ENCODE measurements around the gene SLC1A7. TPM values are rescaled to one million over a fixed set of nuclear protein-coding genes. Genes with fewer than 3 reads are reported as not detected.

SLC1A7 gene
- total and polyA plus RNA-seq, 7 donors: 0.16 to 1.6 (median 0.85) TPM; not detected in 1

GRCh38 chr1:53075761-53076163 is 66.7 kb downstream of the SLC1A7 start:
- Histone ChIP-seq H3K27ac (no peak overlapping the region), H3K4me3 (no peak overlapping the region), H3K9me3 (no peaks in the 10 kb centered on the region), H3K36me3 (peaks cover 14 to 46% (median 29%) of the 10 kb centered on the region in 4 donors), H3K27me3 (no peaks in the 10 kb centered on the region), H3K4me1 (no peaks in the 10 kb centered on the region)
- intact Hi-C loops (cut with DNase I): no loop called here
- TF ChIP-seq POLR2A (IDR thresholded peaks at IDR 0.05) (no peak), EP300 (IDR thresholded peaks at IDR 0.05) (no peak)
- 61 to 75% methylated on average over 8 of the region's 8 CpGs for WGBS, 2 donors
- peak; percentile 69 for DNase-seq

- no peaks in the 10 kb centered on the region for H3K27me3 ChIP-seq
- peaks cover 11 to 46% (median 24%) of the 10 kb centered on the region in 4 donors for H3K36me3 ChIP-seq
- WGBS, 2 donors: 94 to 95% methylated on average over 4 of the region's 4 CpGs
- H3K9me3 ChIP-seq: no peaks in the 10 kb centered on the region
- no peaks in the 10 kb centered on the region for H3K4me1 ChIP-seq
- DNase-seq: peak; percentile 63
- intact Hi-C loops (cut with DNase I): no loop called here
- no peak overlapping the region for H3K27ac ChIP-seq
- no peak overlapping the region for H3K4me3 ChIP-seq
- TF ChIP-seq CTCF (IDR thresholded peaks at IDR 0.05) (no peak), EP300 (IDR thresholded peaks at IDR 0.05) (no peak), POLR2AphosphoS5 (IDR thresholded peaks at IDR 0.05) (no peak), POLR2A (IDR thresholded peaks at IDR 0.05) (no peak)
Measured at GRCh38 chr1:53075206-53075605, 67.2 kb downstream of the SLC1A7 start.

GRCh38 chr1:53074313-53075154 is 67.9 kb downstream of the SLC1A7 start:
- intact Hi-C loops (cut with DNase I): no loop called here
- H3K27ac ChIP-seq: peak overlapping the region; percentile 4 to 52 (median 27)
- DNase-seq: peak; percentile 40

GRCh38 chr1:53073868-53074311 is 68.5 kb downstream of the SLC1A7 start:
- Histone ChIP-seq H3K27ac (peak overlapping the region; percentile 4 to 52 (median 27)), H3K27me3 (no peaks in the 10 kb centered on the region), H3K36me3 (peaks cover 11 to 43% (median 23%) of the 10 kb centered on the region in 4 donors), H3K4me3 (no peak overlapping the region), H3K4me1 (no peaks in the 10 kb centered on the region), H3K9me3 (no peaks in the 10 kb centered on the region)
- DNase-seq: peak; percentile 88
- intact Hi-C loops (cut with DNase I): no loop called here
- 60 to 70% methylated on average over 10 of the region's 10 CpGs for WGBS, 2 donors
- TF ChIP-seq CTCF (IDR thresholded peaks at IDR 0.05): no peak
- no peak for TF ChIP-seq EP300 (IDR thresholded peaks at IDR 0.05)
- no peak for TF ChIP-seq POLR2AphosphoS5 (IDR thresholded peaks at IDR 0.05)
- no peak for TF ChIP-seq POLR2A (IDR thresholded peaks at IDR 0.05)

More at GRCh38 chr1:53074313-53075154, 67.9 kb downstream of the SLC1A7 start:
- Histone ChIP-seq H3K27me3 (no peaks in the 10 kb centered on the region), H3K4me3 (no peak overlapping the region), H3K9me3 (no peaks in the 10 kb centered on the region), H3K36me3 (peaks cover 11 to 48% (median 27%) of the 10 kb centered on the region in 4 donors), H3K4me1 (no peaks in the 10 kb centered on the region)
- WGBS, 2 donors: 90 to 91% methylated on average over 8 of the region's 8 CpGs
- TF ChIP-seq CTCF (IDR thresholded peaks at IDR 0.05): no peak
- no peak for TF ChIP-seq EP300 (IDR thresholded peaks at IDR 0.05)
- TF ChIP-seq POLR2A (IDR thresholded peaks at IDR 0.05): no peak
- no peak for TF ChIP-seq POLR2AphosphoS5 (IDR thresholded peaks at IDR 0.05)

- DNase-seq: peak; percentile 52
Measured at GRCh38 chr1:53073287-53073686, 69.2 kb downstream of the SLC1A7 start.

More at GRCh38 chr1:53073287-53073686, 69.2 kb downstream of the SLC1A7 start:
- no peak overlapping the region for H3K4me3 ChIP-seq
- TF ChIP-seq EP300 (IDR thresholded peaks at IDR 0.05) (no peak), POLR2A (IDR thresholded peaks at IDR 0.05) (no peak), CTCF (IDR thresholded peaks at IDR 0.05) (no peak), POLR2AphosphoS5 (IDR thresholded peaks at IDR 0.05) (no peak)
- H3K27me3 ChIP-seq: no peaks in the 10 kb centered on the region
- H3K36me3 ChIP-seq: peaks cover 5 to 42% (median 17%) of the 10 kb centered on the region in 4 donors
- H3K9me3 ChIP-seq: no peaks in the 10 kb centered on the region
- H3K27ac ChIP-seq: peak overlapping the region in 3 of 4 donors; percentile 4 to 52 (median 42)
- intact Hi-C loops (cut with DNase I): no loop called here
- 95 to 97% methylated on average over 7 of the region's 7 CpGs for WGBS, 2 donors
- H3K4me1 ChIP-seq: no peaks in the 10 kb centered on the region

All from sigmoid colon (tissue), 7 donors.